MM.1S (cell line): ENCODE results near the gene NCCRP1.

Experiments
- CTCF ChIP-seq: fragments of 300-600 bp; sonication (generic); IDR thresholded peaks from 2 replicates; pipeline ENCODE4 v1.5.1; 2016; ENCODE audit warnings: antibody characterized with exemption, low read length, mixed read lengths
- EZH2 ChIP-seq: fragments of 300-600 bp; sonication (generic); optimal IDR thresholded peaks from 2 replicates; pipeline ENCODE3; 2017; ENCODE audit warnings: low read depth, mild to moderate bottlenecking, antibody characterized with exemption, low read length, mixed read lengths
- EZH2phosphoT487 ChIP-seq: fragments of 300-600 bp; sonication (generic); IDR thresholded peaks from 2 replicates; pipeline ENCODE4 v1.6.1; 2018; ENCODE audit warnings: antibody characterized with exemption, low read length

DNA sequence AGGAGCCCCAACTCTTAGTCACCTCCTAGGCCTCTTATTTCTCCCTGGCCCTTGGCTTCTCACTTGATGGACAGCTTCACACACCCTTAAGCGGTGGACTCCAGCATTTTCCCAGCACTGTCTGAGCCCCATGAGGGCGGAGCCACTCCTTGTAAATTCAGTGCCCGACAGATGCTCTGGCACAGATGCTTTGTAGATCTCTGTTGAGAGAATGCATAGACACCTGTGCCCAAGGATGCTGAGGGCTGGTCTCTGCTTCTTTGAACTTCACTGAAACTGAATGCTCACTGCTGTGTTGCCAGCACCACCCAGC is 4.0 kb downstream of the NCCRP1 start:
- TF ChIP-seq CTCF (no peak), EZH2phosphoT487 (no peak), EZH2 (no peak)
